ENCODE results near the gene LRBA.

GRCh38 chr4:150401083-150401687 is 613.9 kb downstream of the LRBA start:
- TF ChIP-seq, protein P1, sequence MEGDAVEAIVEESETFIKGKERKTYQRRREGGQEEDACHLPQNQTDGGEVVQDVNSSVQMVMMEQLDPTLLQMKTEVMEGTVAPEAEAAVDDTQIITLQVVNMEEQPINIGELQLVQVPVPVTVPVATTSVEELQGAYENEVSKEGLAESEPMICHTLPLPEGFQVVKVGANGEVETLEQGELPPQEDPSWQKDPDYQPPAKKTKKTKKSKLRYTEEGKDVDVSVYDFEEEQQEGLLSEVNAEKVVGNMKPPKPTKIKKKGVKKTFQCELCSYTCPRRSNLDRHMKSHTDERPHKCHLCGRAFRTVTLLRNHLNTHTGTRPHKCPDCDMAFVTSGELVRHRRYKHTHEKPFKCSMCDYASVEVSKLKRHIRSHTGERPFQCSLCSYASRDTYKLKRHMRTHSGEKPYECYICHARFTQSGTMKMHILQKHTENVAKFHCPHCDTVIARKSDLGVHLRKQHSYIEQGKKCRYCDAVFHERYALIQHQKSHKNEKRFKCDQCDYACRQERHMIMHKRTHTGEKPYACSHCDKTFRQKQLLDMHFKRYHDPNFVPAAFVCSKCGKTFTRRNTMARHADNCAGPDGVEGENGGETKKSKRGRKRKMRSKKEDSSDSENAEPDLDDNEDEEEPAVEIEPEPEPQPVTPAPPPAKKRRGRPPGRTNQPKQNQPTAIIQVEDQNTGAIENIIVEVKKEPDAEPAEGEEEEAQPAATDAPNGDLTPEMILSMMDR (IDR thresholded peaks at IDR 0.05), result no peak
- no peak for TF ChIP-seq EP300 (IDR thresholded peaks at IDR 0.05)

All from ovary (tissue), 3 donors.